SIG-M5 treated with dmso at 0.1 percent for 504 hours (cell line): ENCODE results near the gene NLGN1.

ENCODE experiments used
- DNase-seq: peaks from one replicate; lab custom pipeline; 2025; ENCODE audit not compliant: unreplicated experiment; lab: John Stamatoyannopoulos, UW

NLGN1 gene

DNA sequence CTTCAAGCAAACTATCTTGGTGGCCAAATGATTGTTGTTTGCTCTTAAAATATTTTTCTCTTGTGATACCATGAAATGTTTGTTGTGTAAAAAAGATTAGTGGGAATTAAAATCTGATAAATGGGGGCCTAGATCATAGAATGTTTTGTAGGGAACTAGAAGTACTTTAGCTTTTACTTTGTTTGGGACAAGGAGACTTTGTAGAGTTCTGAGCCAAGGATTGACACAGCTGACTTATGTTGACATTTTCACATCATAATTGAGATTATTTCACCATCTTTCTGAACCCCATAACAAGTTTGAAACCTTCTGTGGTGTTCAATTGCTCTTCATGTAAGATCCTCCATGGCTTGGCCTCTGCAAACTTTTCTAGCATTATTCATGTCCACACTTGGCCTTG is 235.4 kb downstream of the NLGN1 start:
- no peak for DNase-seq

DNA sequence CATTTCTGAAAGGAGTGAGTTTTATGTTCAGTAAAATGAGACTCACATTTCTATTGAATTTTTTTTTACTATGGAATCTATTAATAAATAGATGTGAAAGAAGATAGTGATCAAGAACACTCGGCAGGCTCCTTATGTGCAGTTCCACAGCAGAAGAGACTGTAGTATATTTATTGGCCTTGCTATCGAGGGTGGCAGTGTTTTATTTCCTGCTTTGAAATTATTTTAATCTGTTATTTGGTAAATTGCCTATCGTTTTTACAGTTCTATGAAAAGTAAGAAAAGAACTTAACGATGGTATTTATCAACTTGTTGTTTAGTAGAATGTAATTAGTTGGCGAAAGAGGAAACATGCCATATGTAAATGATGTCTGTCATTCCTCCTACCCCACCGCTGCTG is 238.3 kb downstream of the NLGN1 start:
- no peak for DNase-seq

DNA sequence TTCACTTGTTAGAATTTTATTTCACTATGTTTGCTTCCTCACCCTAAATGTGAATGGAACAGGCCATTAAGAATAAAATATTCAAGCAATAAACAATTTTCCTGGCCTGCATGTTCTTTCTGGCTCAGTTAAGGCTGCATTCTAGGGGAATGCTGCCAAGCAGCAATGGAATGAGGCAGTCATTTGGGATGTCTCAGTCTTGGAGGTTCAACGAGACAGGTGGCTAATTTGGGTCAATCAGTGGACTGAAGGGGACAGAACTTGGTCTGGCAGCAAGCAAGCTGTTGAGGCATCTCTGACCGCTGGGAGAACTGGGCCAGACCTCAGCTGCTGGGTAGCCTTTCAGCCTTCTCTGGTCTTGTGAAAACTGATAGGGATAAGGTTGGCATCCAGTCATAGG is 241.6 kb downstream of the NLGN1 start:
- no peak for DNase-seq

DNA sequence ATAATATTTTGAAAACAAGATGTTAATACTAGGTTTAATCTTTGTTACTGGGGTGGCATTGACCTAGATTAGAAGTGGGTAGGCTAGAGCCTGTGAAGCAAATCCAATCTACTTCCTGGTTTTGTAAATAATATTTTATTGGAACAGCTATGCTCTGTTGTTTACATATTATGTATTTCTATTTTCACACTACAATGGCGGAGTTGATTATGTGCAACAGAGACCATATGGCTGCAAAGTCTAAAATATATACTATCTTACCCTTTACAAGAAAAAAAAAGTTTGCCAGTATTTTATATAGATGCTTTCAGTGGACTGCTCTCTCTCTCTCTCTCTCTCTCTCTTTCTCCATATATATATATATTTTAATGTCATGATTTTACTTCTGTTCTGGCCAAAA is 244.2 kb downstream of the NLGN1 start:
- DNase-seq = no peak

DNA sequence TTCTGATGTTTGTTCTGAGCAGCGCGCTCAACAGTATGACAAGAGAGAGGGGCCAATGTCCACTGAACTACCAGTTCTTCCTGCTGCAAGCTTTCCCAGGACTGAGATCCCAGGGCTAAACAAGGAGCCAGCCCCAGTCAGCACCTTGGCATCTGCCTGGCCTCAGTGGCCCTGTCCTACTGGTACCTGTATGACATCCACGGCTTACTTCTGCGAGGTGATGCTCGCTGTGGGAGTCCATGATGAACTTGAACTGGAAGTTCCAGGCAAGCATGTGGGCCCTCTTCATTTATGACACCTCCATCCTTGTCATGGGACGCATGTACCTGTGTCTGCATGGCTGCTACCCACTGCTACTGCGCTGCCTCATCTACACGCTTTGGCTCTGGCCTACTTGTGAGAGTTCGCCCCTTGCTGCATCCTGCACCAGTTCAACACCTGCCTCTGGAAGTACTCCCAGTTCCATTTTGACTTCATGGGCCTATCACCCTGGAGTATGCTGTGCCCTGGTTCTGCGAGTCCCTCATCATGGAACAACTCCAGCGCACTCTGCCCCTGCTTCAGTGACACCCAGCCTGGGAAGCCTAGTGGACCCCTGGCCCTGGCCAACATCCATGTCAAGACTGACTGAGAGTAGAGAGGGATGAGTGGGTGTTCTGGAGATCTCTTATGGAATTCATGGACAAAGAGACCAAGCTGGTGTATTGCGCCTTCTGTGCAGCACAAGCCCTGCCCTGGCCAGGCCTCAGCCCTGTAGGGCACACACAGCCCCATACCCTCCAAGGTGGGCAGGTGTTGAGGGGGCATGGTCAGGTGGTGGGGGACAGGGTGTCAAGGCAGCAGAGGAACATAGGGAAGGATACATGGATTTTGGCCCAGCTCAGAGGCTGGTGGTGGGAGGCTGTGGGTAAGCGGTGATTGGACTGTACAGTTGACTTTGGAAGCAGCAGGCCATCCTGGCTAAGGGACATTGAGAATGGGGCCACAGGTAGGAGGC is 246.8 kb downstream of the NLGN1 start:
- no peak for DNase-seq

DNA sequence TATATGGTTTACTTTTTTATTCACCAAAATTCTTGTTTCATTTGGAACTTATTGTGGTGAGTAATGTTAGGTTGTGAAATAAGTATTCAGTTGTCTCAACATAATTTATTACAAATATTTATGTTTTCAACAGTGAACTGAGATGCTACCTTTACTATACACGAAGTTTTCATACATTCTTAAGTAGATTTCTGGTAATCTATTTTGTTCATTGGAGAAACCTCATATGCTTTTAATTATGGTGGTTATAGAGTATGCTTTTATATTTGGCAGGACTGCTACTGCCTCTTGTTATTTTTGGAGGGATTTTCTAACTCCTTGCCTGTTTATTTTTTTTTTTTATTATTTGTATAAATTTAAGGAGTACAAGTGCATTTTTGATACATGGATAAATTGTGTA is 253.1 kb downstream of the NLGN1 start:
- no peak for DNase-seq

DNA sequence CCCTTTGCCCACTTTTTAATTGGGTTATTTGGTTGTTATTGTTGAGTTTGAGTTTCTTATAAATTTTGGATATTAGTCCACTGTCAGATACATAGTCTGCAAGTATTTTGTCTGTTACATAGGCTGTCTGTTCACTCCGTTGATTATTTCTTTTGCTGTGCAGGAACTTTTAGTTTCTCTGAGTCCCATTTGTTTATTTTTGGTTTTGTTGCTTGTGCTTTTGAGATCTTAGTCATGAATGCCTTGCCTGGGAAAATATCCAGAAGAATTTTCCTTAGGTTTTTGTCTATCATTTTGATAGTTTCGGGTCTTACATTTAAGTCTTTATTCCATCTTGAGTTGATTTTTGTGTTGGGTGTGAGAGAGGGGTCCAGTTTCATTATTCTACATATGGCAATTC is 254.5 kb downstream of the NLGN1 start:
- DNase-seq = no peak

DNA sequence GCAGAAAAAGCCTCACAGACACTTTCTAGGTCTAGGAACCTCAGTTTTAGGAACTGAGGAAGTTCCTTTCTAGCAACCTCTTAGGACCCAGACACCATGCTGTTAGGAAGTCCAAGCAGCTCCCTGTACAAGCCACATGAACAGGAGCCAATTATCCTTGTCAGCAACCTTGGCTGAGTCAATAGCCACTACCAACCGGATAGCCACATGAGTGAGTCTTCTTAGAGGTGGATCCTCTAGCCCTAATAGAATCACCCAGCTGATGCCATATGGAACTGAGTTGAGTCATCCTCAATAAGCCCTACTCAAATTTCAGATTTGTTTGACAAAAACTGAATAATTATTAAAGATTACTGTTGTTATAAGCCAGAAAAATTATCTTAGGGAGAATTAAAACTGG is 256.2 kb downstream of the NLGN1 start:
- no peak for DNase-seq

DNA sequence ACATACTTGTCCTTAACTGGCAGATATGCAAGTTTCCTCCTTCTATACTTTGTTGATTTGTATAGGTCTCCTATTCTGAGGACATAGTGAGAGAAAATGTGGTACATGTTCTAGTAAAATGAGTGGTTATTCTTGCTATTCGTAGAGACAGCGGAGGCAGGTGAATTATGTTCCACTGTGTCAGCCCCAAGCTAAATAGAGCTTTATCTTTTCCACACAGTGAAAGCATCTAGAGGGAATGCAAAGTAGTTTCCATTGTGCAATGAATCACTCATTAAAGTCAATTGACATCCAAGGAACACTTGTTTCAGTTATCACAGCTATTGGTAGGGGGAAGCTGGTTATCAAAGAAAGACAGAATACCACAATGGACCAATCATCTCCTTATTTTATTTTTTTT is 262.4 kb downstream of the NLGN1 start:
- DNase-seq = no peak

DNA sequence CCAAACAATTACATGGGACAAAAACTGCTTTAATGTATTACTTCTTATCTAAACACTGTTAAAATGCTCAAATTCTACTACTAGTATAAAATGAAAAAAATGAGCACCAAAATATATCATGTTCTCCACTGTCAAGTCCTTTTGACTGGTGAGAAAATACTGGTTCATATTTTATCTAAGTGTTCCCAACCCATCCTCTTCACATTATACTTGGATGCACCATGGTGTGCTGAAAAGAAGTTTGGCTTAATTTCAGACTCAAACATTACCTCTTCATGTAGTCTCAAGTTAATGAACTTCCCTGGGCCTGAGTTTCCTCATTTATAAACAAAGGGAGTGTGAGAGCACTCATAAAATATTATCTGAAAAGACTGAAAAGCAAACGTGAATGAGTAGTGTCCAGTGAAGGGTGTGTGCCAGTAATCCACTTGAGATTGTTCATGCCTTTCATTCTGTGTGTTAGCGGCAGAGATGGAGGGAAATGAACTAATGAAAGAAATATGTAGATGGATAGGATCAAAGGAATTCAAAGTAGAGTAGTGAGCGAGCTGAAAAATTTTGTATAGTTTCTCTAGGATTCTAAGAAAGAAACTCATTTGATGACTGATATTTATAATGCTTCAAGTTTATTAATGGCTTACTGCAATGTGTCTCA is 263.2 kb downstream of the NLGN1 start:
- DNase-seq = no peak

DNA sequence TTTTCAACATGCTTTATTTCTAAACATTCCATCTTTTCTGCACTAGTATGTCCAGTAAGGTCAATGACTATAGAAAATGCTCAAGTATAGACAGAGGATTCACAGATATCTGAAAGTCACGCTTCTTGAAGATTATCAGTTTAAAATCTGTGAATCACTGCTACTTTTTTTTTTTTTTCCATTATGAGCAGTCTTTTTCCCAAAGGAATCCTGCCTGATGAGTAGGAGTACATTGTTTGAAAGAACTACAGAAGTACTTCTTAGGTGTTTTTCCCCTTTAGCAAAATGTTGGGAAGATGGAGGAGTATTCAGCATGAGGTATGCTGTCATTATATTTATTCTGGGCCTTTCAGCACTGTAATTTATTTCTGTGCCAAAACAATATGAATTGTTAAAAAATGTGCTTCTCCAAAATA is 266.2 kb downstream of the NLGN1 start:
- no peak for DNase-seq

DNA sequence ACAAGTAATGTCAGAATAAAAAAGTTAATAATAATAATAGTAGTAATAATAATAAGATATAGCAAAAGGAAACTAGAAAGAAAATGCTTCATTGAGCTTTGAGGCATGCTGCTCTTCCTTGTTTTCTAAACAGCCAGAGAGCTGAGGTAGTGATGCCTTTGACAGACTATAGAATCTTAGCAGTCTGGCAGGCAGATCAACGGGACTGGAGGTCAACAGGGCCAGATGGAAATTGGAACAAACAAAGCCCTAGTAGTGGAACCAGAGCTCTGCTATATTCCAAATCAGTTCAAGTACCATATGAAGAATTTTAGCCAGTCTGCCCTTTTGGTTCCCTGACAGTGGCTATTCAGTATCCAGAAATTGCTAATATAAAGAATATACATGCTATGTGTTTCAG is 278.6 kb downstream of the NLGN1 start:
- no peak for DNase-seq

DNA sequence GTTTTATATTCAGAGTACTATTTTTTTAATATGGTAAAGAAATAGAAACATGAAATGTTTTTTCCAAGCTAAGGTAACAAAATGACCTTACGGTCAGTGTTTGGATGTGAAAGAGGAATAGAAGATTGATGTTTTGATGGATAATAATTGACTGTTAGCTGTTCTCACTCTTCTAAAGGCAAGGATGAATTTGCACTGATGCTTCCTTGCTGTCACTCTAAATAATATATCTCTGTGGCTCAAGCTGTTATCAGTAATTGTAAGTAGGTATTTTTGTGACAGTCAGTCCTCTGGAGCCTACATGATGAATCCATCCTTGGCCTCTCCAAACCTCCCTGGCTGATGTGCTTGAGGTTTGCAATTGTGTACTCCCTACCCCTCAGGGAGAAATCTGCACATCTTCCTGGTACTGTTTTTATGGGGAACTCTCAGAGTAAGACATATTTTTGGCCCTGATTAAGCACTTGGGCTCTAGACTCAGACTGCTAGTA is 283.7 kb downstream of the NLGN1 start:
- no peak for DNase-seq

DNA sequence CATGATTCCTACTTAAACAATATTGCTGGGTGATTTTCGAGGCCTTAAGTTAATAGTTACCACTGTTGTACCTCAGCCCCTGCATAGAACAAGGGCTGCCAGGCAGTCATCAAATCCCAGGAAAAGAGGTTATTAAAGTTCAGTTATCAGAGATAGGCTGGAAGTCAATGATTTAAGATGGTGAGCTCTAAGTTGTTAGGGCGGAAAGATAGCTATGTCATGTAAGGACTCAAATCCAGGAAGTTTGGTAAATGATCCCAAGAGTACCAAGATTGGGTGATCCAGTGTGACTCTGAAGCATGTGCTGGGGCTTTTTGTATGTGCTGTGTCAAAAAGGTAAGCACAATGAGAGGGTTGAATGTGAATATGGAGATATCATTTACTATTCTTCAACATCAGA is 287.9 kb downstream of the NLGN1 start:
- no peak for DNase-seq

DNA sequence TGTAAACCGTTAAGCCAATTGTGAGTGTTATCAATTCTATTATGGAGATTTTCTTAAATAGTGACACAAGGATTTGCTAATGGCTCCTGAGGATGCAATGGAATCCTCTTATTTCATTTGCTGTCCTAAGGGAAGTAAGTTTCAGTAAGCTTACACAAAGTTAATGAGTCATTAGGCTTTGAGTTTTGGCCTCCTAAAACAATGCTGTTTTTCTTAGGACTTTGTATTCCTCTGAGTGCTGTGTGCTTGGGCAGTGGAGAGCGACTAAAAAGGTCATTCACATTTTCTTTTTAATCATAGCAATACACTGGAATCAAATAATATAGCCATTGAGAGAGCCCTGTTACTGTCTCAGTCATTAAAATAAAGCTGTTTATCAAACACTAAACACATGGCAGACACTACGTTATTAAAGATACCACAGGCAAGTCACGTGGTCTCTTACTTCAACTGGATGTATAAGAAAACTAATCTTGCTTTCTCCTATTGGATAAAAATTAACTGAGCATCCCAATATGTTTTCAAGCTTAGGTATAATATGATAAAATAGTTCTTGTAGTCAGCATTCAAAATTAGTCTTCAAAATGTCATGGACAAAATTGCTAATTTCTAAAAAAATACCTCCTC is 290.8 kb downstream of the NLGN1 start:
- no peak for DNase-seq

DNA sequence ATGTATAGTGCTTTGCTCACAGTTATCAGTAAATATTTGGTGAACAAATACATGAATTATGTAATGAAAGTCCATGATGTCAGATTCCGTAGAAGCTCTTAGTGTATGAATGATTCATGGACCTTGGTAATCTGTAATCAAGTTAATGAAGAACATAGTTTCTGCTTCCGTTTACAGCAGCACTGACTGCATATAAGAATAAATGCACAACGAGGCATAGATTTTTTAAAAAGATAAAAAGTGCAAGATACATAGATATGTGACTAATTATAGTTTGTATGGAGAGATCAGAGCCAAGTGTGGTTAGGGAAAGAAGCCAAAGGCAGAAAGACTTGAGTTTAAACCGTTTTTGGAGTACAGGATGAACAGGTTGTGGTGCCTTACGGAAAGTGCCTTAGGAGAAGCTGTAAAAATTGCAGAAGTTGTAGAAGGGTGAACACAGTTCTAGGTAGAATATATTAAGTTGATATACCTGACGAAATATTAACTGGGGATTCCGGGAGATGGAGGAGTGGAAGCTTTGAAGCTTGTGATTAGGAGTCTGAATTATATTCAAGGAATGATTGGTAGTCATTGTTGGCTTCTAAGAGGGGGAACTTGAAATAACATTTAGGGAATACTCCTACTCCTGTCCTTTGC is 293.1 kb downstream of the NLGN1 start:
- DNase-seq = no peak

DNA sequence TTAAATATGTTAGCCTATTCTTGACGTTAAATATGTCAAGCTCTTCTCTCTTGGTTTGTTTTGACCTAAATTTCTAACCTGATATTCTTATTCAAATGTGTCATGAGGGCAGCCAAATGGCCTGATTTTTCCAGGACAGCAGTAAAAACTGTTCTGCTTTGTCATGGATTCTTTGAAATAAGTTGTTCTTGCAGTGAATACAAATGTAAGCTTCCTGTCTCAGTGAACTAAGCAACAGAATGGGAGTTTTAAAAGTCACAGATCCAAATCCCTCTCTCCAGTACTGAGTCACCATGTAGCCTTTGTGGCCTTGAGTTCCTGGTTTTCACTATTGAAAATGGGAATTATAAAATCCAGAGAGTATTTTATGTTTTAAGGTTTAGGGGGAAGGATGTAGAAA is 301.8 kb downstream of the NLGN1 start:
- DNase-seq = no peak

DNA sequence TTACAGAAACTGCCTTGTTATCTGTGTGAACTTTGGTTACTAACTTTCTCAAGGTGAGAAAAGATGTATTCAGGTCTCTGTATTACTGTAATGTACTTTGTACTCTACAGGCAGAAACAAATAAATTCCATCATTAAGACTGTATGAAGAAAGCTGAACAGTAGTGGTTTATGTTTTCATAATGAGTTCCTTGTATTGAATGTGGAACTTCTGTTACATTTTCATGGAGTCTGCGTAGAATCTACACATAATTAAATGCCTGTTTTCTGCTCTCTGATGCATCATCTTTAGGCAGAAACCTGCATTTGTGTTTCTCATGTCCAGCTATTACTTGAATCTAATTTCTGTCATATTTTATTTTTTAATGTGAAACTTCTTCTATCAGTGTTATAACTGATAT is 302.8 kb downstream of the NLGN1 start:
- DNase-seq = no peak

DNA sequence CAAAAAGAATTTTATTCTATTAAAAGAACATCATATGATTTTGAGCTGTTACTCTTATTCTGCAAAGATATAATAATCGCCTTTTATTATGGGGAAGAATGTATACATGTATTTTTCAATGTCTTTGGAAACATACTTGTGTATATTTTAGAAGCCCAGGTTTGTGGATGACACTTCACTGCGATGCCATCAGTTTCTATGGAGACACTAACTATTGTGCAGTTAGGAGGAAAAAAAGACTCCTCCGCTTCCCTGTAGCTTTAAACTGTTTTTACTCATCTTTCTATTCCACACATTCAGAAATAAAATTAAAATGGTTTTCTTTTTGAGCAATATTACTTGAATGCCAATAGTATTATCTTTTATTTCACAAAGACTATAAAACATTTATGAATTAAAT is 305.0 kb downstream of the NLGN1 start:
- no peak for DNase-seq

DNA sequence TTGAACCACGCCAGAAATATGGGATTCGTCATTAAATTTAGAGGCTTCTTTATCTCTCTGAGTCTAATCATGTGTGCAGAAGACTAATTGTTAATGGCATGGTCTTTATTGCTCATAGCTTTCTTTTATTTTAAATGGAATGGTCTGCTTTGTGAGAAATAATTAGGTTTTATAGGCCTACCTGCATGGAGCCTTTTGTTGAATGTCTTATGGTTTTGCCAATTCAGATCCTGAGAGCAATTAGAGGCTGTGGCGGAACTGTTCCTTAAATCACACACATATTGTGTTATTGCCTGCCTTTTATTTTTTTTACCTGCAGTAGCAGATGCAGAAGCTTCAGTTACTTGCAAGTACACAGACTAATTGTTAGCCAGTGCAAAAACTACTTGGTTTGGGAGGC is 306.2 kb downstream of the NLGN1 start:
- no peak for DNase-seq

DNA sequence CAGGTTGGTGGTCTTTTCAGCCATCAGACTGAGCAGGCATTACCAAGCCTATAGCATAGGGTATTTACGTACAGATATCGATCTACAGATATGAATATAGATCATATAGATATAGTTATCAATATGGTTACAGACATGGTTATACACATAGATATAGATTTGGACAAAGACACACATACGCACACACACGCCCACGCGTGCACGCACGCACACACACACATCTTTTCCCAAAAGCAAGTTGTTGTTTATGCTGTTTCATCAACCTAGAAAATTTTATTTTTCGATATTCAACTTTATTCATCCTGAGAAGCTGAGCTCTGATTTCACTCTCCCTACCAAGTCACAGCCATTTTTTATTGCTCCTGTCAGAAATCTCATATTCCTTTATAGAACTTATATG is 309.1 kb downstream of the NLGN1 start:
- DNase-seq = no peak
